ENCODE measurements around the gene PLEKHG5.

The PLEKHG5 gene

GRCh38 chr1:6508154-6508815 lies 16.8 kb upstream of the PLEKHG5 start:
- Histone ChIP-seq H3K36me3 (ENCODE audit: control insufficient read depth, insufficient read depth, low read length) (no peaks in the 10 kb centered on the region), H3K4me1 (ENCODE audit: control insufficient read depth, insufficient read depth, low read length) (no peaks in the 10 kb centered on the region), H3K4me3 (ENCODE audit: low read length) (no peak overlapping the region), H3K9me3 (ENCODE audit: control insufficient read depth, low read length) (no peaks in the 10 kb centered on the region), H3K9ac (ENCODE audit: low read length) (no peak overlapping the region), H3K27me3 (ENCODE audit: control insufficient read depth, insufficient read depth, low read length) (peaks cover 6% of the 10 kb centered on the region)

GRCh38 chr1:6507461-6507911 lies 16.0 kb upstream of the PLEKHG5 start:
- Histone ChIP-seq H3K9me3 (ENCODE audit: control insufficient read depth, low read length) (no peaks in the 10 kb centered on the region), H3K27me3 (ENCODE audit: control insufficient read depth, insufficient read depth, low read length) (peaks cover 6% of the 10 kb centered on the region), H3K9ac (ENCODE audit: low read length) (no peak overlapping the region), H3K4me3 (ENCODE audit: low read length) (no peak overlapping the region), H3K36me3 (ENCODE audit: control insufficient read depth, insufficient read depth, low read length) (no peaks in the 10 kb centered on the region), H3K4me1 (ENCODE audit: control insufficient read depth, insufficient read depth, low read length) (no peaks in the 10 kb centered on the region)

- peaks cover 2% of the 10 kb centered on the region for H3K4me1 ChIP-seq (ENCODE audit: control insufficient read depth, insufficient read depth, low read length)
- no peak overlapping the region for H3K4me3 ChIP-seq (ENCODE audit: low read length)
- no peak overlapping the region for H3K9ac ChIP-seq (ENCODE audit: low read length)
- peaks cover 8% of the 10 kb centered on the region for H3K27me3 ChIP-seq (ENCODE audit: control insufficient read depth, insufficient read depth, low read length)
- no peaks in the 10 kb centered on the region for H3K36me3 ChIP-seq (ENCODE audit: control insufficient read depth, insufficient read depth, low read length)
- no peaks in the 10 kb centered on the region for H3K9me3 ChIP-seq (ENCODE audit: control insufficient read depth, low read length)
Observed at GRCh38 chr1:6507037-6507428, 15.6 kb upstream of the PLEKHG5 start.

- Histone ChIP-seq H3K9ac (ENCODE audit: low read length) (no peak overlapping the region), H3K4me3 (ENCODE audit: low read length) (no peak overlapping the region), H3K27me3 (ENCODE audit: control insufficient read depth, insufficient read depth, low read length) (peaks cover 13% of the 10 kb centered on the region), H3K4me1 (ENCODE audit: control insufficient read depth, insufficient read depth, low read length) (peaks cover 6% of the 10 kb centered on the region), H3K9me3 (ENCODE audit: control insufficient read depth, low read length) (no peaks in the 10 kb centered on the region), H3K36me3 (ENCODE audit: control insufficient read depth, insufficient read depth, low read length) (no peaks in the 10 kb centered on the region)
Observed at GRCh38 chr1:6506210-6507036, 15.0 kb upstream of the PLEKHG5 start.

GRCh38 chr1:6505367-6506209 lies 14.1 kb upstream of the PLEKHG5 start:
- no peaks in the 10 kb centered on the region for H3K36me3 ChIP-seq (ENCODE audit: control insufficient read depth, insufficient read depth, low read length)
- H3K4me1 ChIP-seq (ENCODE audit: control insufficient read depth, insufficient read depth, low read length) = peaks cover 6% of the 10 kb centered on the region
- peaks cover 13% of the 10 kb centered on the region for H3K27me3 ChIP-seq (ENCODE audit: control insufficient read depth, insufficient read depth, low read length)
- no peak overlapping the region for H3K9ac ChIP-seq (ENCODE audit: low read length)
- no peaks in the 10 kb centered on the region for H3K9me3 ChIP-seq (ENCODE audit: control insufficient read depth, low read length)
- H3K4me3 ChIP-seq (ENCODE audit: low read length) = no peak overlapping the region

- Histone ChIP-seq H3K9me3 (ENCODE audit: control insufficient read depth, low read length) (no peaks in the 10 kb centered on the region), H3K27me3 (ENCODE audit: control insufficient read depth, insufficient read depth, low read length) (peaks cover 13% of the 10 kb centered on the region), H3K4me1 (ENCODE audit: control insufficient read depth, insufficient read depth, low read length) (peaks cover 6% of the 10 kb centered on the region), H3K36me3 (ENCODE audit: control insufficient read depth, insufficient read depth, low read length) (no peaks in the 10 kb centered on the region), H3K4me3 (ENCODE audit: low read length) (no peak overlapping the region), H3K9ac (ENCODE audit: low read length) (no peak overlapping the region)
Observed at GRCh38 chr1:6504887-6505286, 13.4 kb upstream of the PLEKHG5 start.

- Histone ChIP-seq H3K4me3 (ENCODE audit: low read length) (no peak overlapping the region), H3K9me3 (ENCODE audit: control insufficient read depth, low read length) (no peaks in the 10 kb centered on the region), H3K9ac (ENCODE audit: low read length) (no peak overlapping the region), H3K4me1 (ENCODE audit: control insufficient read depth, insufficient read depth, low read length) (peaks cover 6% of the 10 kb centered on the region), H3K36me3 (ENCODE audit: control insufficient read depth, insufficient read depth, low read length) (no peaks in the 10 kb centered on the region), H3K27me3 (ENCODE audit: control insufficient read depth, insufficient read depth, low read length) (peaks cover 13% of the 10 kb centered on the region)
Observed at GRCh38 chr1:6503884-6504602, 12.6 kb upstream of the PLEKHG5 start.

- H3K4me1 ChIP-seq (ENCODE audit: control insufficient read depth, insufficient read depth, low read length) = peaks cover 6% of the 10 kb centered on the region
- H3K36me3 ChIP-seq (ENCODE audit: control insufficient read depth, insufficient read depth, low read length) = no peaks in the 10 kb centered on the region
- H3K4me3 ChIP-seq (ENCODE audit: low read length) = no peak overlapping the region
- H3K9ac ChIP-seq (ENCODE audit: low read length) = no peak overlapping the region
- peaks cover 19% of the 10 kb centered on the region for H3K27me3 ChIP-seq (ENCODE audit: control insufficient read depth, insufficient read depth, low read length)
- H3K9me3 ChIP-seq (ENCODE audit: control insufficient read depth, low read length) = no peaks in the 10 kb centered on the region
Observed at GRCh38 chr1:6502000-6502891, 10.8 kb upstream of the PLEKHG5 start.

GRCh38 chr1:6501279-6501813 lies 9.9 kb upstream of the PLEKHG5 start:
- Histone ChIP-seq H3K9me3 (ENCODE audit: control insufficient read depth, low read length) (no peaks in the 10 kb centered on the region), H3K4me1 (ENCODE audit: control insufficient read depth, insufficient read depth, low read length) (peaks cover 11% of the 10 kb centered on the region), H3K27me3 (ENCODE audit: control insufficient read depth, insufficient read depth, low read length) (peaks cover 26% of the 10 kb centered on the region), H3K4me3 (ENCODE audit: low read length) (no peak overlapping the region), H3K9ac (ENCODE audit: low read length) (no peak overlapping the region), H3K36me3 (ENCODE audit: control insufficient read depth, insufficient read depth, low read length) (no peaks in the 10 kb centered on the region)

- peaks cover 15% of the 10 kb centered on the region for H3K4me1 ChIP-seq (ENCODE audit: control insufficient read depth, insufficient read depth, low read length)
- H3K36me3 ChIP-seq (ENCODE audit: control insufficient read depth, insufficient read depth, low read length) = no peaks in the 10 kb centered on the region
- no peaks in the 10 kb centered on the region for H3K9me3 ChIP-seq (ENCODE audit: control insufficient read depth, low read length)
- H3K4me3 ChIP-seq (ENCODE audit: low read length) = no peak overlapping the region
- H3K9ac ChIP-seq (ENCODE audit: low read length) = no peak overlapping the region
- H3K27me3 ChIP-seq (ENCODE audit: control insufficient read depth, insufficient read depth, low read length) = peaks cover 32% of the 10 kb centered on the region
Observed at GRCh38 chr1:6500544-6501278, 9.2 kb upstream of the PLEKHG5 start.
